ENCODE results near the gene ARHGAP22. TPM values are rescaled to one million over a fixed set of nuclear protein-coding genes. Genes with fewer than 3 reads are reported as not detected.

ARHGAP22 gene
- total and polyA plus RNA-seq, 2 experiments from 2014 or later = 4.8 to 10.7 TPM

DNA sequence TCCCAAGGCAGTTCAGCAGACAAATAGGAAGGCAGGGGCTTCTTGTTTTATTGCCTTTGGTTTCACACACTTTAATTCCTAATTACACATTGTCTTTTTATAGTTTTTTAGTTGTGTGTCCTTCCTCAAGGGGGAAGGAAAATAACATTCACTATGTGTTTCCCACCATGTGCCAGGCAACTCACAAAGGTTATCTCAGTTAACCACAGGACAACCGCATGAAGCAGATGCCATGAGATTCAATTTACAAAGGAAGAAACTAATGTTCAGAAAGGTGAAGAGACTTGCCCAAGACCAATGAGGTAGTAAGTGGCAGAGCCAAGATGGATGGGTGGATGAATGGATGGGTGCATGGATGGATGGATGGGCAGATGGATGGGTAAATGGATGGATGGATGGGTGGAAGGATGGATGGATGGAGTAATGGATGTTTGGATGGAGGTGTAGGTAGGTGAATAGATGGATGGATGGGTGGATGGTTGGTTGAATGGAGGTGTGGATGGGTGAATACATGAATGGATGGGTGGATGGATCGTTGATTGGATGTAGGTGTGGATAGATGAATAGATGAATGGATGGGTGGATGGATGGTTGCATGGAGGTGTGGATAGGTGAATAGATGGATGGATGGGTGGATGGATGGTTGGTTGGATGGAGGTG, 77.9 kb downstream of the ARHGAP22 start:
- H3K9me3 Mint-ChIP-seq = 0 out of 3 replicates have a peak, but pooled peaks cover 5% of the 10 kb centered on the region
- Histone ChIP-seq H3K27me3 (ENCODE audit: insufficient read depth) (peaks cover 3% of the 10 kb centered on the region; the same call in 1 of the 2 replicates), H3K79me2 (replicated peaks; ENCODE audit: insufficient read depth) (peaks cover 11% of the 10 kb centered on the region), H3K9me2 (ENCODE audit: insufficient read depth) (peaks cover 6% of the 10 kb centered on the region; the same call in 1 of the 2 replicates), H3K4me1 (ENCODE audit: insufficient read depth) (peaks cover 20% of the 10 kb centered on the region), H3K27ac (ENCODE audit: low read depth) (no peak overlapping the region), H2AFZ (peak overlapping the region; percentile 91), H3K4me2 (no peak overlapping the region), H3K4me3 (no peak overlapping the region), H3F3A (replicated peaks; ENCODE audit: low read depth) (0 out of 2 replicates have a peak, but pooled peaks cover 2% of the 10 kb centered on the region), H3K36me3 (ENCODE audit: insufficient read depth) (no peaks in the 10 kb centered on the region), H4K20me1 (replicated peaks; ENCODE audit: insufficient read depth) (peaks cover 3% of the 10 kb centered on the region; the same call in 1 of the 2 replicates)
- H3K27ac Mint-ChIP-seq = no peak overlapping the region
- H3K4me3 Mint-ChIP-seq = no peak overlapping the region
- DNase-seq (ENCODE audit: low spot score) (no peak), ATAC-seq (no peak)
- no peaks in the 10 kb centered on the region for H3K36me3 Mint-ChIP-seq (ENCODE audit: low read depth)
- H3K27me3 Mint-ChIP-seq (ENCODE audit: insufficient read depth, low read depth, poor library complexity) = peaks cover 5% of the 10 kb centered on the region
- H3K4me1 Mint-ChIP-seq = peaks cover 16% of the 10 kb centered on the region
- TF ChIP-seq, protein P1, sequence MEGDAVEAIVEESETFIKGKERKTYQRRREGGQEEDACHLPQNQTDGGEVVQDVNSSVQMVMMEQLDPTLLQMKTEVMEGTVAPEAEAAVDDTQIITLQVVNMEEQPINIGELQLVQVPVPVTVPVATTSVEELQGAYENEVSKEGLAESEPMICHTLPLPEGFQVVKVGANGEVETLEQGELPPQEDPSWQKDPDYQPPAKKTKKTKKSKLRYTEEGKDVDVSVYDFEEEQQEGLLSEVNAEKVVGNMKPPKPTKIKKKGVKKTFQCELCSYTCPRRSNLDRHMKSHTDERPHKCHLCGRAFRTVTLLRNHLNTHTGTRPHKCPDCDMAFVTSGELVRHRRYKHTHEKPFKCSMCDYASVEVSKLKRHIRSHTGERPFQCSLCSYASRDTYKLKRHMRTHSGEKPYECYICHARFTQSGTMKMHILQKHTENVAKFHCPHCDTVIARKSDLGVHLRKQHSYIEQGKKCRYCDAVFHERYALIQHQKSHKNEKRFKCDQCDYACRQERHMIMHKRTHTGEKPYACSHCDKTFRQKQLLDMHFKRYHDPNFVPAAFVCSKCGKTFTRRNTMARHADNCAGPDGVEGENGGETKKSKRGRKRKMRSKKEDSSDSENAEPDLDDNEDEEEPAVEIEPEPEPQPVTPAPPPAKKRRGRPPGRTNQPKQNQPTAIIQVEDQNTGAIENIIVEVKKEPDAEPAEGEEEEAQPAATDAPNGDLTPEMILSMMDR (conservative IDR thresholded peaks at IDR 0.05; ENCODE audit: low read depth in 2 of 2) = no peak

DNA sequence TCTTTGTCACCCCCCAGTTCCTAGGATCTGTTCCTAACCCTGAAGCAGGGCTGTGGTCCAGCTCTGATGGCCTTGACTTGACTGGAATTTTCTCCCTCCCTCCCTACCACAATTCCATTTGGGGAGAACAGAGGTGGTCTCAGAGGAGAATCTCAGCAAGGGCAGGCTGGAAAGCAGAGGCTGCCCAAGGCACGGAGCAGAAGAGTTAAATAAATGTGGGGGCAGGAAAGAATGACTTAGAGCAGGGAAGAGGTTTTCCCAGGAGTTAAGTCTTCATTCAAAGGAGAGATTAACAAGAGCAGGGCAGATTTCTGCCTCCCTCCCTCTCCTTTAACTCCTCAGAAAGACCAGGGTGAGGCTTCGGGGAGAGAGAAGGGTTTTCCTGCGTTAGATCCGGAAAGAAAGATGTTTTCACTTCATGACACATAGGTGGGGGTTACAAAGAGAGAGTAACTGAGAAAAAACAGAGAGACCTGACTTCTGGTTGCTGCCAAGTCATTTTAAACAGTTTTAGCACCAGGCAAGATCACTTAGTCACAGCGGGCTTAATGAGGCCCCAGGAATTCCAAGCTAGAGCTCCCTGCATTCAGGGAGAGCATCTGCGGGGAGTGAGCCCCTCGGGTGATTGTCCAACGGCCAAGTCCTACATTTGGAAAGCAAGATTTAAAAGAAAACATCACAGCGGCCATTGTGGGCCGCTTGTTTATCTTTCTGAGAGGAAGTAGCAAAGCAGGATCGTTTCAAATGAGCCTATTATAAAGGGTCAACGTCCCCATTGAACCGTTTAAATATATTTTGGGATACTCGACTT, 78.7 kb downstream of the ARHGAP22 start:
- no peak overlapping the region for H3K4me3 ChIP-seq
- Mint-ChIP-seq H3K4me3 (no peak overlapping the region), H3K36me3 (ENCODE audit: low read depth) (no peaks in the 10 kb centered on the region), H3K27ac (peak overlapping the region; percentile 56; the same call in 1 of the 2 replicates), H3K4me1 (peaks cover 16% of the 10 kb centered on the region), H3K9me3 (0 out of 3 replicates have a peak, but pooled peaks cover 5% of the 10 kb centered on the region), H3K27me3 (ENCODE audit: insufficient read depth, low read depth, poor library complexity) (peaks cover 3% of the 10 kb centered on the region)
- peak overlapping the region; percentile 91 for H2AFZ ChIP-seq
- no peaks in the 10 kb centered on the region for H3K36me3 ChIP-seq (ENCODE audit: insufficient read depth)
- 0 out of 2 replicates have a peak, but pooled peaks cover 2% of the 10 kb centered on the region for H3F3A ChIP-seq (replicated peaks; ENCODE audit: low read depth)
- TF ChIP-seq, protein P2, sequence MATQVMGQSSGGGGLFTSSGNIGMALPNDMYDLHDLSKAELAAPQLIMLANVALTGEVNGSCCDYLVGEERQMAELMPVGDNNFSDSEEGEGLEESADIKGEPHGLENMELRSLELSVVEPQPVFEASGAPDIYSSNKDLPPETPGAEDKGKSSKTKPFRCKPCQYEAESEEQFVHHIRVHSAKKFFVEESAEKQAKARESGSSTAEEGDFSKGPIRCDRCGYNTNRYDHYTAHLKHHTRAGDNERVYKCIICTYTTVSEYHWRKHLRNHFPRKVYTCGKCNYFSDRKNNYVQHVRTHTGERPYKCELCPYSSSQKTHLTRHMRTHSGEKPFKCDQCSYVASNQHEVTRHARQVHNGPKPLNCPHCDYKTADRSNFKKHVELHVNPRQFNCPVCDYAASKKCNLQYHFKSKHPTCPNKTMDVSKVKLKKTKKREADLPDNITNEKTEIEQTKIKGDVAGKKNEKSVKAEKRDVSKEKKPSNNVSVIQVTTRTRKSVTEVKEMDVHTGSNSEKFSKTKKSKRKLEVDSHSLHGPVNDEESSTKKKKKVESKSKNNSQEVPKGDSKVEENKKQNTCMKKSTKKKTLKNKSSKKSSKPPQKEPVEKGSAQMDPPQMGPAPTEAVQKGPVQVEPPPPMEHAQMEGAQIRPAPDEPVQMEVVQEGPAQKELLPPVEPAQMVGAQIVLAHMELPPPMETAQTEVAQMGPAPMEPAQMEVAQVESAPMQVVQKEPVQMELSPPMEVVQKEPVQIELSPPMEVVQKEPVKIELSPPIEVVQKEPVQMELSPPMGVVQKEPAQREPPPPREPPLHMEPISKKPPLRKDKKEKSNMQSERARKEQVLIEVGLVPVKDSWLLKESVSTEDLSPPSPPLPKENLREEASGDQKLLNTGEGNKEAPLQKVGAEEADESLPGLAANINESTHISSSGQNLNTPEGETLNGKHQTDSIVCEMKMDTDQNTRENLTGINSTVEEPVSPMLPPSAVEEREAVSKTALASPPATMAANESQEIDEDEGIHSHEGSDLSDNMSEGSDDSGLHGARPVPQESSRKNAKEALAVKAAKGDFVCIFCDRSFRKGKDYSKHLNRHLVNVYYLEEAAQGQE (IDR thresholded peaks at IDR 0.05; ENCODE audit: unreplicated experiment) = no peak
- no peak for TF ChIP-seq ZNF331 (CRISPR knock-in tag; IDR thresholded peaks at IDR 0.05; ENCODE audit: low read depth)
- TF ChIP-seq, protein P3, sequence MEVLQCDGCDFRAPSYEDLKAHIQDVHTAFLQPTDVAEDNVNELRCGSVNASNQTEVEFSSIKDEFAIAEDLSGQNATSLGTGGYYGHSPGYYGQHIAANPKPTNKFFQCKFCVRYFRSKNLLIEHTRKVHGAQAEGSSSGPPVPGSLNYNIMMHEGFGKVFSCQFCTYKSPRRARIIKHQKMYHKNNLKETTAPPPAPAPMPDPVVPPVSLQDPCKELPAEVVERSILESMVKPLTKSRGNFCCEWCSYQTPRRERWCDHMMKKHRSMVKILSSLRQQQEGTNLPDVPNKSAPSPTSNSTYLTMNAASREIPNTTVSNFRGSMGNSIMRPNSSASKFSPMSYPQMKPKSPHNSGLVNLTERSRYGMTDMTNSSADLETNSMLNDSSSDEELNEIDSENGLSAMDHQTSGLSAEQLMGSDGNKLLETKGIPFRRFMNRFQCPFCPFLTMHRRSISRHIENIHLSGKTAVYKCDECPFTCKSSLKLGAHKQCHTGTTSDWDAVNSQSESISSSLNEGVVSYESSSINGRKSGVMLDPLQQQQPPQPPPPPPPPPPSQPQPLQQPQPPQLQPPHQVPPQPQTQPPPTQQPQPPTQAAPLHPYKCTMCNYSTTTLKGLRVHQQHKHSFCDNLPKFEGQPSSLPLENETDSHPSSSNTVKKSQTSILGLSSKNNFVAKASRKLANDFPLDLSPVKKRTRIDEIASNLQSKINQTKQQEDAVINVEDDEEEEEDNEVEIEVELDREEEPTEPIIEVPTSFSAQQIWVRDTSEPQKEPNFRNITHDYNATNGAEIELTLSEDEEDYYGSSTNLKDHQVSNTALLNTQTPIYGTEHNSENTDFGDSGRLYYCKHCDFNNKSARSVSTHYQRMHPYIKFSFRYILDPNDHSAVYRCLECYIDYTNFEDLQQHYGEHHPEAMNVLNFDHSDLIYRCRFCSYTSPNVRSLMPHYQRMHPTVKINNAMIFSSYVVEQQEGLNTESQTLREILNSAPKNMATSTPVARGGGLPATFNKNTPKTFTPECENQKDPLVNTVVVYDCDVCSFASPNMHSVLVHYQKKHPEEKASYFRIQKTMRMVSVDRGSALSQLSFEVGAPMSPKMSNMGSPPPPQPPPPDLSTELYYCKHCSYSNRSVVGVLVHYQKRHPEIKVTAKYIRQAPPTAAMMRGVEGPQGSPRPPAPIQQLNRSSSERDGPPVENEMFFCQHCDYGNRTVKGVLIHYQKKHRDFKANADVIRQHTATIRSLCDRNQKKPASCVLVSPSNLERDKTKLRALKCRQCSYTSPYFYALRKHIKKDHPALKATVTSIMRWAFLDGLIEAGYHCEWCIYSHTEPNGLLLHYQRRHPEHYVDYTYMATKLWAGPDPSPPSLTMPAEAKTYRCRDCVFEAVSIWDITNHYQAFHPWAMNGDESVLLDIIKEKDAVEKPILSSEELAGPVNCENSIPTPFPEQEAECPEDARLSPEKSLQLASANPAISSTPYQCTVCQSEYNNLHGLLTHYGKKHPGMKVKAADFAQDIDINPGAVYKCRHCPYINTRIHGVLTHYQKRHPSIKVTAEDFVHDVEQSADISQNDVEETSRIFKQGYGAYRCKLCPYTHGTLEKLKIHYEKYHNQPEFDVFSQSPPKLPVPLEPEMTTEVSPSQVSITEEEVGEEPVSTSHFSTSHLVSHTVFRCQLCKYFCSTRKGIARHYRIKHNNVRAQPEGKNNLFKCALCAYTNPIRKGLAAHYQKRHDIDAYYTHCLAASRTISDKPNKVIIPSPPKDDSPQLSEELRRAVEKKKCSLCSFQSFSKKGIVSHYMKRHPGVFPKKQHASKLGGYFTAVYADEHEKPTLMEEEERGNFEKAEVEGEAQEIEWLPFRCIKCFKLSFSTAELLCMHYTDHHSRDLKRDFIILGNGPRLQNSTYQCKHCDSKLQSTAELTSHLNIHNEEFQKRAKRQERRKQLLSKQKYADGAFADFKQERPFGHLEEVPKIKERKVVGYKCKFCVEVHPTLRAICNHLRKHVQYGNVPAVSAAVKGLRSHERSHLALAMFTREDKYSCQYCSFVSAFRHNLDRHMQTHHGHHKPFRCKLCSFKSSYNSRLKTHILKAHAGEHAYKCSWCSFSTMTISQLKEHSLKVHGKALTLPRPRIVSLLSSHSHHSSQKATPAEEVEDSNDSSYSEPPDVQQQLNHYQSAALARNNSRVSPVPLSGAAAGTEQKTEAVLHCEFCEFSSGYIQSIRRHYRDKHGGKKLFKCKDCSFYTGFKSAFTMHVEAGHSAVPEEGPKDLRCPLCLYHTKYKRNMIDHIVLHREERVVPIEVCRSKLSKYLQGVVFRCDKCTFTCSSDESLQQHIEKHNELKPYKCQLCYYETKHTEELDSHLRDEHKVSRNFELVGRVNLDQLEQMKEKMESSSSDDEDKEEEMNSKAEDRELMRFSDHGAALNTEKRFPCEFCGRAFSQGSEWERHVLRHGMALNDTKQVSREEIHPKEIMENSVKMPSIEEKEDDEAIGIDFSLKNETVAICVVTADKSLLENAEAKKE (CRISPR knock-in tag; IDR thresholded peaks at IDR 0.05) = no peak
- TF ChIP-seq, protein P4, sequence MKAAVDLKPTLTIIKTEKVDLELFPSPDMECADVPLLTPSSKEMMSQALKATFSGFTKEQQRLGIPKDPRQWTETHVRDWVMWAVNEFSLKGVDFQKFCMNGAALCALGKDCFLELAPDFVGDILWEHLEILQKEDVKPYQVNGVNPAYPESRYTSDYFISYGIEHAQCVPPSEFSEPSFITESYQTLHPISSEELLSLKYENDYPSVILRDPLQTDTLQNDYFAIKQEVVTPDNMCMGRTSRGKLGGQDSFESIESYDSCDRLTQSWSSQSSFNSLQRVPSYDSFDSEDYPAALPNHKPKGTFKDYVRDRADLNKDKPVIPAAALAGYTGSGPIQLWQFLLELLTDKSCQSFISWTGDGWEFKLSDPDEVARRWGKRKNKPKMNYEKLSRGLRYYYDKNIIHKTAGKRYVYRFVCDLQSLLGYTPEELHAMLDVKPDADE (IDR thresholded peaks at IDR 0.05) = no peak
- H3K79me2 ChIP-seq (replicated peaks; ENCODE audit: insufficient read depth) = peaks cover 19% of the 10 kb centered on the region
- H3K27me3 ChIP-seq (ENCODE audit: insufficient read depth) = peaks cover 3% of the 10 kb centered on the region; the same call in 1 of the 2 replicates
- H3K9me2 ChIP-seq (ENCODE audit: insufficient read depth) = peaks cover 6% of the 10 kb centered on the region; the same call in 1 of the 2 replicates
- H3K27ac ChIP-seq (ENCODE audit: low read depth) = no peak overlapping the region
- DNase-seq (ENCODE audit: low spot score) = no peak
- H3K4me2 ChIP-seq = 0 out of 2 replicates have a peak overlapping the region, but pooled peaks have one; percentile 48
- no peak for ATAC-seq
- H4K20me1 ChIP-seq (replicated peaks; ENCODE audit: insufficient read depth) = peaks cover 3% of the 10 kb centered on the region; the same call in 1 of the 2 replicates
- peaks cover 20% of the 10 kb centered on the region for H3K4me1 ChIP-seq (ENCODE audit: insufficient read depth)

All from GM23338 (cell line).